Endothelial cell of umbilical vein (primary cell): ENCODE data around the gene AGAP5. TPM values are rescaled to one million over a fixed set of nuclear protein-coding genes. Genes with fewer than 3 reads are reported as not detected.

Source experiments
- BruUV-seq: library from RNA; stranded (reverse); fragments of 400-500 nt; replicated peaks from 2 replicates; lab custom pipeline; 2021; lab: Mats Ljungman, UMichigan
- CTCF ChIA-PET: fragments of 300-600, 350-600 bp; sonication (Branson Sonifier 250); formaldehyde crosslinking; loops from one replicate; lab custom pipeline; 2021; ENCODE audit warnings: antibody characterized with exemption, inconsistent platforms; lab: Charles Lee
- POLR2A ChIA-PET: fragments of 300-600, 350-600 bp; sonication (Branson Sonifier 250); formaldehyde crosslinking; loops from one replicate; lab custom pipeline; 2021; ENCODE audit warnings: antibody characterized with exemption, inconsistent platforms; lab: Charles Lee
- DNase-seq: peaks from one replicate; pipeline ENCODE4 v3.0.0-alpha.2; 2011; ENCODE audit warnings: low read depth, low spot score
- FAIRE-seq: peaks from 2 replicates; lab custom pipeline; 2011; peaks lifted over from hg19 to GRCh38; lab: Jason Lieb, UNC
- H2AFZ ChIP-seq: 2 replicates; pipeline ENCODE4 v1.6.0; 2012; ENCODE audit warnings: low read depth, low read length, control low read depth, inconsistent platforms
- H3K27ac ChIP-seq: 2 replicates; pipeline ENCODE4 v1.5.1; 2011; ENCODE audit warnings: low read depth, mild to moderate bottlenecking, control low read depth, low read length, moderate library complexity; ENCODE audit not compliant: insufficient read depth
- H3K27me3 ChIP-seq, 2 experiments: 2 replicates each; pipeline versions ENCODE4 v1.6.0 to v1.6.1; 2011; ENCODE audit warnings: low read length in 2 of 2, mixed read lengths in 1 of 2; ENCODE audit not compliant: control insufficient read depth in 2 of 2, insufficient read depth in 2 of 2
- H3K36me3 ChIP-seq, 2 experiments: 2 replicates in 1 of 2; 3 replicates in 1 of 2; pipeline ENCODE4 v1.5.1; 2011; ENCODE audit warnings: low read length in 2 of 2, mild to moderate bottlenecking in 1 of 2, moderate library complexity in 1 of 2; ENCODE audit not compliant: control insufficient read depth in 2 of 2, insufficient read depth in 2 of 2; ENCODE audit errors: extremely low read depth in 1 of 2
- H3K4me1 ChIP-seq: 3 replicates; pipeline ENCODE4 v1.5.1; 2011; ENCODE audit warnings: mild to moderate bottlenecking, low read length; ENCODE audit not compliant: control insufficient read depth, insufficient read depth; ENCODE audit errors: extremely low read depth
- H3K4me2 ChIP-seq: 2 replicates; pipeline ENCODE4 v1.6.1; 2011; ENCODE audit warnings: low read length, control low read depth, mixed read lengths; ENCODE audit not compliant: insufficient read depth
- H3K4me3 ChIP-seq, 3 experiments: fragments of 200-600 bp in 1 of 3; sonication (generic), shearing (Covaris generic) in 1 of 3; replicated peaks in 1 of 3; 2 replicates each; pipeline ENCODE4 v1.5.1; 2011 to 2016; ENCODE audit warnings: control low read depth in 3 of 3, low read length in 3 of 3, mild to moderate bottlenecking in 2 of 3, inconsistent platforms in 1 of 3, low read depth in 1 of 3, moderate library complexity in 1 of 3; ENCODE audit not compliant: insufficient read depth in 1 of 3
- H3K79me2 ChIP-seq: 2 replicates; pipeline ENCODE4 v1.6.0; 2012; ENCODE audit warnings: low read length, inconsistent platforms; ENCODE audit not compliant: control insufficient read depth, insufficient read depth
- H3K9ac ChIP-seq: replicated peaks from 2 replicates; pipeline ENCODE3; 2011; ENCODE audit warnings: low read length, control low read depth; ENCODE audit not compliant: insufficient read depth; ENCODE audit errors: extremely low read depth
- H3K9me1 ChIP-seq: replicated peaks from 3 replicates; pipeline ENCODE4 v1.6.0; 2011; ENCODE audit warnings: mild to moderate bottlenecking, low read length; ENCODE audit not compliant: control insufficient read depth, insufficient read depth; ENCODE audit errors: extremely low read depth
- H3K9me3 ChIP-seq: replicated peaks from 2 replicates; pipeline ENCODE4 v1.5.1; 2012; ENCODE audit warnings: low read length, inconsistent platforms; ENCODE audit not compliant: control insufficient read depth, insufficient read depth
- H4K20me1 ChIP-seq: replicated peaks from 2 replicates; pipeline ENCODE3; 2011; ENCODE audit warnings: mild to moderate bottlenecking, low read length; ENCODE audit not compliant: control insufficient read depth, insufficient read depth; ENCODE audit errors: extremely low read depth
- EZH2 ChIP-seq: IDR thresholded peaks from 2 replicates; pipeline ENCODE4 v1.6.1; 2012; ENCODE audit warnings: borderline replicate concordance, low read depth, mild to moderate bottlenecking, moderate library complexity, low read length, inconsistent platforms; ENCODE audit not compliant: severe bottlenecking
- GATA2 ChIP-seq: IDR thresholded peaks from 2 replicates; pipeline ENCODE4 v1.7.0; 2011; ENCODE audit warnings: low read depth, mild to moderate bottlenecking, moderate library complexity, mixed read lengths, low read length; ENCODE audit not compliant: insufficient read length, insufficient read depth
- JUN ChIP-seq: IDR thresholded peaks from 2 replicates; pipeline ENCODE4 v1.6.1; 2011; ENCODE audit warnings: borderline replicate concordance, low read depth; ENCODE audit not compliant: insufficient read length, insufficient read depth
- MYC ChIP-seq: IDR thresholded peaks from one replicate; pipeline ENCODE4 v1.6.1; 2011; ENCODE audit warnings: mild to moderate bottlenecking, low read depth, low read length
- POLR2A ChIP-seq: IDR thresholded peaks from 2 replicates; pipeline ENCODE4 v1.6.1; 2012; ENCODE audit warnings: low read depth, mild to moderate bottlenecking, control low read depth, low read length
- POLR2AphosphoS5 ChIP-seq: IDR thresholded peaks from 2 replicates; pipeline ENCODE4 v1.6.1; 2012; ENCODE audit warnings: low read depth, mild to moderate bottlenecking, control low read depth, low read length, moderate library complexity; ENCODE audit not compliant: insufficient read depth
- dilution Hi-C: fragments of 300-500 bp; cut with MboI; formaldehyde crosslinking; loops from one replicate; pipeline ENCODE4 v1.15.0; 2019; ENCODE audit warnings: low sequenced_read_pairs; ENCODE audit not compliant: extremely low pct_ligation_motif_present
- intact Hi-C: fragments of 100-400 bp; cut with micrococcal nuclease; formaldehyde crosslinking; loops from one replicate; pipeline ENCODE4 v1.10.0; 2022
- polyA plus RNA-seq, 4 experiments: library from polyadenylated mRNA; depleted of rRNA in 3 of 4; stranded (reverse) in 3 of 4; unstranded in 1 of 4; fragments of >200 nt; gene quantifications; 2 replicates each; pipeline versions ENCODE4 v1.2.1 to v1.2.3, GENCODE V29; 2011 to 2012; ENCODE audit warnings: missing spikeins in 1 of 4
- total RNA-seq: library from RNA; stranded (reverse); gene quantifications from 2 replicates; pipeline ENCODE4 v1.2.3, GENCODE V29; 2021
- TF ChIP-seq, protein P1 (sequence below): IDR thresholded peaks from 2 replicates; pipeline ENCODE4 v1.6.1; 2011; ENCODE audit not compliant: insufficient read depth, insufficient read length
- TF ChIP-seq, protein P2 (sequence below), 2 donors: IDR thresholded peaks; 1 replicate in 1 of 2; 2 replicates in 1 of 2; pipeline ENCODE4 v1.5.1; 2011; ENCODE audit warnings: low read length in 2 of 2, mild to moderate bottlenecking in 2 of 2, moderate library complexity in 2 of 2, control low read depth in 1 of 2, inconsistent platforms in 1 of 2, low read depth in 1 of 2; ENCODE audit not compliant: insufficient read depth in 1 of 2; ENCODE audit errors: extremely low read depth in 1 of 2

Gene AGAP5
- total and polyA plus RNA-seq, 2 donors (not counting 3 experiments of a cell fraction or from before 2014, with no cell fraction given), result 4.4 to 7.7 TPM

DNA sequence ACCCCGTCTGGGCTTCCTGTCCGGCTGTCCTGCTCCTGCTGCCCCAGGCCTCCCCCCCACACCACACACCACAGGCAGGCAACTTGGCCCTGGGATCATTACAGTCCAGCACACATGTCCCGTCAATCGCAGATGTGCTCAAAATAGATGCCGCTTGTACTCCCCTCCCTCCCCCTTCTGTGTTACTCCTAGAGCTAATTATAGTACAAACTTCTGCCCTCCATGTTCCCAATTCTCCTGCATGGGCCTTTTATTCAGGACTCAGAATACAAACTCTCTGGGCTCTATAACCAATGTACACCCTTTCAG is 42.0 kb downstream of the AGAP5 start, which contains the start of gene SYNPO2L:
SYNPO2L (minus strand) TSS at position 40 of the 309 bp plus-strand sequence. CDS start 107 bp downstream, outside the sequence.
- intact Hi-C loops, result no loop called here
- Histone ChIP-seq H2AFZ (no peak within 1 kb of the TSS), H3K4me1 (no peaks in the 10 kb centered on the region), H3K9me1 (no peaks in the 10 kb centered on the region), H3K79me2 (no peaks in the 10 kb centered on the region), H3K4me2 (no peak within 1 kb of the TSS), H3K36me3 (no peaks in the 10 kb centered on the region), H3K9me3 (no peaks in the 10 kb centered on the region), H3K4me3 (no peak within 1 kb of the TSS), H3K27ac (no peak within 1 kb of the TSS), H3K27me3 (peaks cover 0 to 2% of the 10 kb centered on the region in 2 experiments), H3K9ac (no peak within 1 kb of the TSS), H4K20me1 (no peaks in the 10 kb centered on the region)
- BruUV-seq, result no TSS peak
- no peak for TF ChIP-seq GATA2
- TF ChIP-seq MYC, result no peak
- no peak for TF ChIP-seq POLR2A
- TF ChIP-seq JUN, result no peak
- no peak for TF ChIP-seq EZH2
- TF ChIP-seq, protein P1, sequence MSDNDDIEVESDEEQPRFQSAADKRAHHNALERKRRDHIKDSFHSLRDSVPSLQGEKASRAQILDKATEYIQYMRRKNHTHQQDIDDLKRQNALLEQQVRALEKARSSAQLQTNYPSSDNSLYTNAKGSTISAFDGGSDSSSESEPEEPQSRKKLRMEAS, result no peak
- TF ChIP-seq, protein P2, sequence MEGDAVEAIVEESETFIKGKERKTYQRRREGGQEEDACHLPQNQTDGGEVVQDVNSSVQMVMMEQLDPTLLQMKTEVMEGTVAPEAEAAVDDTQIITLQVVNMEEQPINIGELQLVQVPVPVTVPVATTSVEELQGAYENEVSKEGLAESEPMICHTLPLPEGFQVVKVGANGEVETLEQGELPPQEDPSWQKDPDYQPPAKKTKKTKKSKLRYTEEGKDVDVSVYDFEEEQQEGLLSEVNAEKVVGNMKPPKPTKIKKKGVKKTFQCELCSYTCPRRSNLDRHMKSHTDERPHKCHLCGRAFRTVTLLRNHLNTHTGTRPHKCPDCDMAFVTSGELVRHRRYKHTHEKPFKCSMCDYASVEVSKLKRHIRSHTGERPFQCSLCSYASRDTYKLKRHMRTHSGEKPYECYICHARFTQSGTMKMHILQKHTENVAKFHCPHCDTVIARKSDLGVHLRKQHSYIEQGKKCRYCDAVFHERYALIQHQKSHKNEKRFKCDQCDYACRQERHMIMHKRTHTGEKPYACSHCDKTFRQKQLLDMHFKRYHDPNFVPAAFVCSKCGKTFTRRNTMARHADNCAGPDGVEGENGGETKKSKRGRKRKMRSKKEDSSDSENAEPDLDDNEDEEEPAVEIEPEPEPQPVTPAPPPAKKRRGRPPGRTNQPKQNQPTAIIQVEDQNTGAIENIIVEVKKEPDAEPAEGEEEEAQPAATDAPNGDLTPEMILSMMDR (IDR thresholded peaks at IDR 0.05; ENCODE audit: extremely low read depth in 1 of 2, insufficient read depth in 1 of 2, low read depth in 1 of 2, low read length in 2 of 2), result no peak
- no peak for TF ChIP-seq POLR2AphosphoS5
- DNase-seq (no peak), FAIRE-seq (no peak)
- POLR2A ChIA-PET, result interaction anchor here (1.2 kb wide), 1 partner anchor 117 kb away, joined by 5 read pairs; no protein-coding TSS in a partner anchor
- CTCF ChIA-PET, result no interaction called here
- dilution Hi-C loops, result no loop called here
